GM23338 (cell line): ENCODE measurements around the gene GPRIN1. TPM values are rescaled to one million over a fixed set of nuclear protein-coding genes. Genes with fewer than 3 reads are reported as not detected.

Experiments
- ATAC-seq: fragments of 200-7000 bp; cut with Tn5 transposase; 3 replicates; pipeline ENCODE4 v1.9.1; 2020
- DNase-seq: peaks from one replicate; pipeline ENCODE4 v3.0.0-alpha.2; 2015; ENCODE audit warnings: low spot score
- H2AFZ ChIP-seq: fragments of 200-600 bp; sonication (generic); 2 replicates; pipeline ENCODE4 v1.8.0; 2016; ENCODE audit warnings: antibody characterized with exemption, mild to moderate bottlenecking, moderate library complexity
- H3F3A ChIP-seq: fragments of 200-600 bp; sonication (generic); replicated peaks from 2 replicates; pipeline ENCODE4 v1.8.0; 2017; ENCODE audit warnings: antibody characterized with exemption, mixed run types, low read depth
- H3K27ac ChIP-seq: fragments of 200-600 bp; sonication (generic); 2 replicates; pipeline ENCODE4 v1.6.1; 2016; ENCODE audit warnings: low read depth
- H3K27me3 ChIP-seq: fragments of 200-600 bp; sonication (generic); 2 replicates; pipeline ENCODE4 v1.8.0; 2016; ENCODE audit warnings: mild to moderate bottlenecking, mixed run types, moderate library complexity; ENCODE audit not compliant: insufficient read depth
- H3K36me3 ChIP-seq: fragments of 200-600 bp; sonication (generic); 2 replicates; pipeline ENCODE4 v1.8.0; 2016; ENCODE audit warnings: mild to moderate bottlenecking; ENCODE audit not compliant: insufficient read depth
- H3K4me1 ChIP-seq: fragments of 200-600 bp; sonication (generic); 2 replicates; pipeline ENCODE4 v1.8.0; 2016; ENCODE audit warnings: mild to moderate bottlenecking, moderate library complexity; ENCODE audit not compliant: insufficient read depth
- H3K4me2 ChIP-seq: fragments of 200-600 bp; sonication (generic); 2 replicates; pipeline ENCODE4 v1.7.1; 2017; ENCODE audit warnings: mixed run types
- H3K4me3 ChIP-seq: fragments of 200-600 bp; sonication (generic); 2 replicates; pipeline ENCODE4 v1.6.1; 2016; ENCODE audit warnings: mixed run types
- H3K79me2 ChIP-seq: fragments of 200-600 bp; sonication (generic); replicated peaks from 2 replicates; pipeline ENCODE4 v1.8.0; 2017; ENCODE audit warnings: mild to moderate bottlenecking; ENCODE audit not compliant: insufficient read depth
- H3K9me2 ChIP-seq: fragments of 200-600 bp; sonication (generic); 2 replicates; pipeline ENCODE4 v1.8.0; 2017; ENCODE audit not compliant: insufficient read depth
- H4K20me1 ChIP-seq: fragments of 200-600 bp; sonication (generic); replicated peaks from 2 replicates; pipeline ENCODE4 v1.8.0; 2017; ENCODE audit warnings: mild to moderate bottlenecking; ENCODE audit not compliant: insufficient read depth
- H3K27ac Mint-ChIP-seq: 2 replicates; pipeline ENCODE4 v1.8.0; 2020; ENCODE audit warnings: inconsistent platforms, mild to moderate bottlenecking, moderate library complexity, mixed read lengths
- H3K27me3 Mint-ChIP-seq: 3 replicates; pipeline ENCODE4 v1.8.0; 2022; ENCODE audit warnings: low read depth, mild to moderate bottlenecking, moderate library complexity, mixed read lengths, inconsistent platforms; ENCODE audit not compliant: insufficient read depth, poor library complexity
- H3K36me3 Mint-ChIP-seq: 3 replicates; pipeline ENCODE4 v1.8.0; 2021; ENCODE audit warnings: low read depth, mild to moderate bottlenecking, inconsistent platforms, moderate library complexity, mixed read lengths
- H3K4me1 Mint-ChIP-seq: 3 replicates; pipeline ENCODE4 v1.8.0; 2020; ENCODE audit warnings: mild to moderate bottlenecking, inconsistent platforms, mixed read lengths
- H3K4me3 Mint-ChIP-seq: 3 replicates; pipeline ENCODE4 v1.8.0; 2021; ENCODE audit warnings: moderate library complexity, mild to moderate bottlenecking, inconsistent platforms, mixed read lengths
- H3K9me3 Mint-ChIP-seq: 3 replicates; pipeline ENCODE4 v1.8.0; 2020; ENCODE audit warnings: moderate library complexity, mild to moderate bottlenecking, inconsistent platforms, mixed read lengths
- CREB1 ChIP-seq: fragments of 250-450 bp; sonication (Bioruptor Pico); IDR thresholded peaks from 2 replicates; pipeline ENCODE4 v1.5.0; 2020; ENCODE audit warnings: low read depth, mild to moderate bottlenecking, moderate library complexity
- EZH2 ChIP-seq: fragments of 200-600 bp; sonication (generic); IDR thresholded peaks from one replicate; pipeline ENCODE4 v1.8.0; 2017; ENCODE audit warnings: antibody characterized with exemption, mild to moderate bottlenecking, low read depth; ENCODE audit not compliant: unreplicated experiment
- EZH2phosphoT487 ChIP-seq: fragments of 200-600 bp; sonication (generic); IDR thresholded peaks from one replicate; pipeline ENCODE4 v1.8.1; 2018; ENCODE audit warnings: antibody characterized with exemption; ENCODE audit not compliant: unreplicated experiment
- JUNB ChIP-seq: IDR thresholded peaks from one replicate; pipeline ENCODE4 v1.6.1; 2016; ENCODE audit warnings: antibody characterized with exemption; ENCODE audit not compliant: unreplicated experiment
- NANOG ChIP-seq: IDR thresholded peaks from 2 replicates; pipeline ENCODE4 v1.6.1; 2016; ENCODE audit warnings: antibody characterized with exemption, borderline replicate concordance
- POLR2AphosphoS5 ChIP-seq: IDR thresholded peaks from 2 replicates; pipeline ENCODE4 v1.6.1; 2016; ENCODE audit warnings: antibody characterized with exemption, low read depth
- STAT1 ChIP-seq: IDR thresholded peaks from one replicate; pipeline ENCODE4 v1.6.1; 2016; ENCODE audit warnings: antibody characterized with exemption; ENCODE audit not compliant: unreplicated experiment
- ZNF114 ChIP-seq: fragments of 250-450 bp; sonication (Bioruptor Pico); IDR thresholded peaks from 2 replicates; pipeline ENCODE4 v1.5.0; 2020; ENCODE audit warnings: mild to moderate bottlenecking, moderate library complexity
- ZNF331 ChIP-seq: fragments of 250-450 bp; sonication (Bioruptor Pico); IDR thresholded peaks from 2 replicates; pipeline ENCODE4 v1.5.0; 2020; ENCODE audit warnings: low read depth, mild to moderate bottlenecking, moderate library complexity
- polyA plus RNA-seq: library from polyadenylated mRNA; unstranded; fragments of >200 nt; fragmentation: Nextera tagmentation; extraction: Ambion mirVana; gene quantifications from 2 replicates; pipeline ENCODE4 v1.2.1, GENCODE V29; 2016
- total RNA-seq: library from RNA; depleted of rRNA; stranded (reverse); fragments of >200 nt; shearing (Covaris generic); gene quantifications from 2 replicates; pipeline ENCODE4 v1.2.3, GENCODE V29; 2014
- TF ChIP-seq, protein P1 (sequence below): IDR thresholded peaks from one replicate; pipeline ENCODE4 v1.6.1; 2018; ENCODE audit warnings: antibody characterized with exemption; ENCODE audit not compliant: unreplicated experiment
- TF ChIP-seq, protein P2 (sequence below), 2 experiments: fragments of 200-600 bp in 1 of 2; sonication (generic) in 1 of 2; conservative IDR thresholded peaks; 2 replicates each; pipeline versions ENCODE4 v1.5.1 to v1.6.1; 2016 to 2017; ENCODE audit warnings: antibody characterized with exemption in 2 of 2, low read depth in 2 of 2, mild to moderate bottlenecking in 2 of 2, moderate library complexity in 1 of 2
- TF ChIP-seq, protein P3 (sequence below): fragments of 250-450 bp; sonication (Bioruptor Pico); IDR thresholded peaks from 2 replicates; pipeline ENCODE4 v1.5.0; 2020; ENCODE audit warnings: mild to moderate bottlenecking, moderate library complexity
- TF ChIP-seq, protein P4 (sequence below): IDR thresholded peaks from 2 replicates; pipeline ENCODE4 v1.6.1; 2016; ENCODE audit warnings: antibody characterized with exemption

Gene GPRIN1
- total and polyA plus RNA-seq, 2 experiments from 2014 or later, result 3.8 to 14.6 TPM

DNA sequence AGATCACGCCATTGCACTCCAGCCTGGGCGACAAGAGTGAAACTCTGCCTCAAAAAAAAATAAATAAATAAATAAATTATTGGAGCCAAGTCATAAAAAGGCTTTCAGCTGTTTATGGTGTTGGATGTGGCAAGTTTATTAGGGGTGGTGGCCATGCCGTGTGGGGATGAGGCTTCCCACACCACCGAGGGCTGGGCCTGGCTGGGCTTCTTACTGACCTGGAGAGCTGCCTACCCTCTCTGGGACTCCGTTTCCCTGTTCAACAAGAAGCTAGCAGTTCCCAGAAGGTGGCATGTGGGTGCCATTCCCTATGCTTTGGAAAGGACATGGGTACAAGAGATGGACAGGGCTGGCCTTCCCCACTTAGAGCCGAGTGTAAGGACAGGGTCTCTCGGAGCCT is 22.6 kb downstream of the GPRIN1 start:
- Mint-ChIP-seq H3K9me3 (peaks cover 33% of the 10 kb centered on the region), H3K36me3 (peaks cover 3% of the 10 kb centered on the region; the same call in 2 of the 3 replicates), H3K27me3 (peaks cover 24% of the 10 kb centered on the region), H3K4me3 (no peak overlapping the region), H3K4me1 (no peaks in the 10 kb centered on the region), H3K27ac (no peak overlapping the region)
- no peaks in the 10 kb centered on the region for H3K79me2 ChIP-seq
- no peak overlapping the region for H3K27ac ChIP-seq
- ATAC-seq (no peak), DNase-seq (no peak)
- H3K9me2 ChIP-seq, result peaks cover 3% of the 10 kb centered on the region
- no peaks in the 10 kb centered on the region; the same call in 1 of the 2 replicates for H4K20me1 ChIP-seq
- TF ChIP-seq JUNB (no peak), NANOG (no peak), ZNF114 (CRISPR knock-in tag) (no peak), POLR2AphosphoS5 (no peak), ZNF331 (CRISPR knock-in tag) (no peak), EZH2phosphoT487 (no peak), CREB1 (CRISPR knock-in tag) (no peak), STAT1 (no peak), EZH2 (no peak)
- TF ChIP-seq, protein P1, sequence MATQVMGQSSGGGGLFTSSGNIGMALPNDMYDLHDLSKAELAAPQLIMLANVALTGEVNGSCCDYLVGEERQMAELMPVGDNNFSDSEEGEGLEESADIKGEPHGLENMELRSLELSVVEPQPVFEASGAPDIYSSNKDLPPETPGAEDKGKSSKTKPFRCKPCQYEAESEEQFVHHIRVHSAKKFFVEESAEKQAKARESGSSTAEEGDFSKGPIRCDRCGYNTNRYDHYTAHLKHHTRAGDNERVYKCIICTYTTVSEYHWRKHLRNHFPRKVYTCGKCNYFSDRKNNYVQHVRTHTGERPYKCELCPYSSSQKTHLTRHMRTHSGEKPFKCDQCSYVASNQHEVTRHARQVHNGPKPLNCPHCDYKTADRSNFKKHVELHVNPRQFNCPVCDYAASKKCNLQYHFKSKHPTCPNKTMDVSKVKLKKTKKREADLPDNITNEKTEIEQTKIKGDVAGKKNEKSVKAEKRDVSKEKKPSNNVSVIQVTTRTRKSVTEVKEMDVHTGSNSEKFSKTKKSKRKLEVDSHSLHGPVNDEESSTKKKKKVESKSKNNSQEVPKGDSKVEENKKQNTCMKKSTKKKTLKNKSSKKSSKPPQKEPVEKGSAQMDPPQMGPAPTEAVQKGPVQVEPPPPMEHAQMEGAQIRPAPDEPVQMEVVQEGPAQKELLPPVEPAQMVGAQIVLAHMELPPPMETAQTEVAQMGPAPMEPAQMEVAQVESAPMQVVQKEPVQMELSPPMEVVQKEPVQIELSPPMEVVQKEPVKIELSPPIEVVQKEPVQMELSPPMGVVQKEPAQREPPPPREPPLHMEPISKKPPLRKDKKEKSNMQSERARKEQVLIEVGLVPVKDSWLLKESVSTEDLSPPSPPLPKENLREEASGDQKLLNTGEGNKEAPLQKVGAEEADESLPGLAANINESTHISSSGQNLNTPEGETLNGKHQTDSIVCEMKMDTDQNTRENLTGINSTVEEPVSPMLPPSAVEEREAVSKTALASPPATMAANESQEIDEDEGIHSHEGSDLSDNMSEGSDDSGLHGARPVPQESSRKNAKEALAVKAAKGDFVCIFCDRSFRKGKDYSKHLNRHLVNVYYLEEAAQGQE, result no peak
- TF ChIP-seq, protein P2, sequence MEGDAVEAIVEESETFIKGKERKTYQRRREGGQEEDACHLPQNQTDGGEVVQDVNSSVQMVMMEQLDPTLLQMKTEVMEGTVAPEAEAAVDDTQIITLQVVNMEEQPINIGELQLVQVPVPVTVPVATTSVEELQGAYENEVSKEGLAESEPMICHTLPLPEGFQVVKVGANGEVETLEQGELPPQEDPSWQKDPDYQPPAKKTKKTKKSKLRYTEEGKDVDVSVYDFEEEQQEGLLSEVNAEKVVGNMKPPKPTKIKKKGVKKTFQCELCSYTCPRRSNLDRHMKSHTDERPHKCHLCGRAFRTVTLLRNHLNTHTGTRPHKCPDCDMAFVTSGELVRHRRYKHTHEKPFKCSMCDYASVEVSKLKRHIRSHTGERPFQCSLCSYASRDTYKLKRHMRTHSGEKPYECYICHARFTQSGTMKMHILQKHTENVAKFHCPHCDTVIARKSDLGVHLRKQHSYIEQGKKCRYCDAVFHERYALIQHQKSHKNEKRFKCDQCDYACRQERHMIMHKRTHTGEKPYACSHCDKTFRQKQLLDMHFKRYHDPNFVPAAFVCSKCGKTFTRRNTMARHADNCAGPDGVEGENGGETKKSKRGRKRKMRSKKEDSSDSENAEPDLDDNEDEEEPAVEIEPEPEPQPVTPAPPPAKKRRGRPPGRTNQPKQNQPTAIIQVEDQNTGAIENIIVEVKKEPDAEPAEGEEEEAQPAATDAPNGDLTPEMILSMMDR (conservative IDR thresholded peaks at IDR 0.05; ENCODE audit: low read depth in 2 of 2), result no peak
- TF ChIP-seq, protein P3, sequence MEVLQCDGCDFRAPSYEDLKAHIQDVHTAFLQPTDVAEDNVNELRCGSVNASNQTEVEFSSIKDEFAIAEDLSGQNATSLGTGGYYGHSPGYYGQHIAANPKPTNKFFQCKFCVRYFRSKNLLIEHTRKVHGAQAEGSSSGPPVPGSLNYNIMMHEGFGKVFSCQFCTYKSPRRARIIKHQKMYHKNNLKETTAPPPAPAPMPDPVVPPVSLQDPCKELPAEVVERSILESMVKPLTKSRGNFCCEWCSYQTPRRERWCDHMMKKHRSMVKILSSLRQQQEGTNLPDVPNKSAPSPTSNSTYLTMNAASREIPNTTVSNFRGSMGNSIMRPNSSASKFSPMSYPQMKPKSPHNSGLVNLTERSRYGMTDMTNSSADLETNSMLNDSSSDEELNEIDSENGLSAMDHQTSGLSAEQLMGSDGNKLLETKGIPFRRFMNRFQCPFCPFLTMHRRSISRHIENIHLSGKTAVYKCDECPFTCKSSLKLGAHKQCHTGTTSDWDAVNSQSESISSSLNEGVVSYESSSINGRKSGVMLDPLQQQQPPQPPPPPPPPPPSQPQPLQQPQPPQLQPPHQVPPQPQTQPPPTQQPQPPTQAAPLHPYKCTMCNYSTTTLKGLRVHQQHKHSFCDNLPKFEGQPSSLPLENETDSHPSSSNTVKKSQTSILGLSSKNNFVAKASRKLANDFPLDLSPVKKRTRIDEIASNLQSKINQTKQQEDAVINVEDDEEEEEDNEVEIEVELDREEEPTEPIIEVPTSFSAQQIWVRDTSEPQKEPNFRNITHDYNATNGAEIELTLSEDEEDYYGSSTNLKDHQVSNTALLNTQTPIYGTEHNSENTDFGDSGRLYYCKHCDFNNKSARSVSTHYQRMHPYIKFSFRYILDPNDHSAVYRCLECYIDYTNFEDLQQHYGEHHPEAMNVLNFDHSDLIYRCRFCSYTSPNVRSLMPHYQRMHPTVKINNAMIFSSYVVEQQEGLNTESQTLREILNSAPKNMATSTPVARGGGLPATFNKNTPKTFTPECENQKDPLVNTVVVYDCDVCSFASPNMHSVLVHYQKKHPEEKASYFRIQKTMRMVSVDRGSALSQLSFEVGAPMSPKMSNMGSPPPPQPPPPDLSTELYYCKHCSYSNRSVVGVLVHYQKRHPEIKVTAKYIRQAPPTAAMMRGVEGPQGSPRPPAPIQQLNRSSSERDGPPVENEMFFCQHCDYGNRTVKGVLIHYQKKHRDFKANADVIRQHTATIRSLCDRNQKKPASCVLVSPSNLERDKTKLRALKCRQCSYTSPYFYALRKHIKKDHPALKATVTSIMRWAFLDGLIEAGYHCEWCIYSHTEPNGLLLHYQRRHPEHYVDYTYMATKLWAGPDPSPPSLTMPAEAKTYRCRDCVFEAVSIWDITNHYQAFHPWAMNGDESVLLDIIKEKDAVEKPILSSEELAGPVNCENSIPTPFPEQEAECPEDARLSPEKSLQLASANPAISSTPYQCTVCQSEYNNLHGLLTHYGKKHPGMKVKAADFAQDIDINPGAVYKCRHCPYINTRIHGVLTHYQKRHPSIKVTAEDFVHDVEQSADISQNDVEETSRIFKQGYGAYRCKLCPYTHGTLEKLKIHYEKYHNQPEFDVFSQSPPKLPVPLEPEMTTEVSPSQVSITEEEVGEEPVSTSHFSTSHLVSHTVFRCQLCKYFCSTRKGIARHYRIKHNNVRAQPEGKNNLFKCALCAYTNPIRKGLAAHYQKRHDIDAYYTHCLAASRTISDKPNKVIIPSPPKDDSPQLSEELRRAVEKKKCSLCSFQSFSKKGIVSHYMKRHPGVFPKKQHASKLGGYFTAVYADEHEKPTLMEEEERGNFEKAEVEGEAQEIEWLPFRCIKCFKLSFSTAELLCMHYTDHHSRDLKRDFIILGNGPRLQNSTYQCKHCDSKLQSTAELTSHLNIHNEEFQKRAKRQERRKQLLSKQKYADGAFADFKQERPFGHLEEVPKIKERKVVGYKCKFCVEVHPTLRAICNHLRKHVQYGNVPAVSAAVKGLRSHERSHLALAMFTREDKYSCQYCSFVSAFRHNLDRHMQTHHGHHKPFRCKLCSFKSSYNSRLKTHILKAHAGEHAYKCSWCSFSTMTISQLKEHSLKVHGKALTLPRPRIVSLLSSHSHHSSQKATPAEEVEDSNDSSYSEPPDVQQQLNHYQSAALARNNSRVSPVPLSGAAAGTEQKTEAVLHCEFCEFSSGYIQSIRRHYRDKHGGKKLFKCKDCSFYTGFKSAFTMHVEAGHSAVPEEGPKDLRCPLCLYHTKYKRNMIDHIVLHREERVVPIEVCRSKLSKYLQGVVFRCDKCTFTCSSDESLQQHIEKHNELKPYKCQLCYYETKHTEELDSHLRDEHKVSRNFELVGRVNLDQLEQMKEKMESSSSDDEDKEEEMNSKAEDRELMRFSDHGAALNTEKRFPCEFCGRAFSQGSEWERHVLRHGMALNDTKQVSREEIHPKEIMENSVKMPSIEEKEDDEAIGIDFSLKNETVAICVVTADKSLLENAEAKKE (CRISPR knock-in tag), result no peak
- TF ChIP-seq, protein P4, sequence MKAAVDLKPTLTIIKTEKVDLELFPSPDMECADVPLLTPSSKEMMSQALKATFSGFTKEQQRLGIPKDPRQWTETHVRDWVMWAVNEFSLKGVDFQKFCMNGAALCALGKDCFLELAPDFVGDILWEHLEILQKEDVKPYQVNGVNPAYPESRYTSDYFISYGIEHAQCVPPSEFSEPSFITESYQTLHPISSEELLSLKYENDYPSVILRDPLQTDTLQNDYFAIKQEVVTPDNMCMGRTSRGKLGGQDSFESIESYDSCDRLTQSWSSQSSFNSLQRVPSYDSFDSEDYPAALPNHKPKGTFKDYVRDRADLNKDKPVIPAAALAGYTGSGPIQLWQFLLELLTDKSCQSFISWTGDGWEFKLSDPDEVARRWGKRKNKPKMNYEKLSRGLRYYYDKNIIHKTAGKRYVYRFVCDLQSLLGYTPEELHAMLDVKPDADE, result no peak
- H3K36me3 ChIP-seq, result no peaks in the 10 kb centered on the region; the same call in 1 of the 2 replicates
- H3F3A ChIP-seq, result peaks cover 3% of the 10 kb centered on the region; the same call in 1 of the 2 replicates
- H2AFZ ChIP-seq, result no peak overlapping the region
- no peaks in the 10 kb centered on the region for H3K4me1 ChIP-seq
- no peak overlapping the region for H3K4me2 ChIP-seq
- H3K4me3 ChIP-seq, result no peak overlapping the region
- H3K27me3 ChIP-seq, result no peaks in the 10 kb centered on the region
